ENCODE measurements around the gene WDR73. TPM values are rescaled to one million over a fixed set of nuclear protein-coding genes. Genes with fewer than 3 reads are reported as not detected.

WDR73 gene
- total and polyA plus RNA-seq, 2 of the 8 experiments (the other 6 are each of a cell fraction or from before 2014, with no cell fraction given), result 22.7 to 23.1 TPM

DNA sequence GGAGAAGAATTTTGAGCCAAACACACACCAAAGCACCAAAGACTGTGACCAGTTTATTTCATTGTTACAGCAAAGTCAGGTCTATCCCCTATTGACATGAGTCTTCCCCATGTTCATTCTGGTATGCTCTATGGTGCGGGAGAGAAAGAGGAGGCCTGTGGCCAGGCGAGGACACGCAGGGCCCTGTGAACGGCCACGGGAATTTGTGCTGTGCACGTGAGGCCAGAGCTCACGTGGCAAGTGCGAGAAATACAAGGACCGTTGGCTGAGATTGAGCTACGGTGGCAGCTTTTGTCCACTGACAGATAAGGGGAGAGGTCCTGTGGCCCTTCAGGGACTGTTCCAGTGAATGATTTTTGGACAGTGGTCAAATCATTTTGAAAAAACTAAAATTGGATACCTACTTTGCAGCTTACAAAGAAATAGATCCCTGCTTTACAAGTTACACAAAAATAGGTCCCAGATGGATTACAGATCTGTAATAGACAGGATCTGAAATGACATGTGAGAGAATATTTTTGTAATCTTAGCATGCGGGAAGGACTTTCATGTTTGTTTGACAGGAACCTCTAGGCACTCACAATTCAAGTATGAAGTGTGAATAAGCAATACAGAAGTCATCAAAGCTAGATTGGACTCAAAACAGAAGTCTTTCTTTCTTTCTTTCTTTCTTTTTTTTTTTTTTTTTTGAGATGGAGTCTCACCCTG is 44.1 kb downstream of the WDR73 start:
- DNase-seq (ENCODE audit: low read depth in 1 of 2, low spot score in 2 of 2) (no peak), FAIRE-seq (no peak)
- Histone ChIP-seq H3K18ac (ENCODE audit: extremely low read depth, low read length) (no peak overlapping the region; the same call in 1 of the 2 replicates), H3K56ac (replicated peaks; ENCODE audit: insufficient read length, low read depth, low read length) (no peak overlapping the region), H4K5ac (ENCODE audit: insufficient read length, low read depth, low read length) (no peak overlapping the region), H3K23ac (ENCODE audit: insufficient read length) (no peak overlapping the region), H3K79me2 (ENCODE audit: control insufficient read depth in 1 of 2, insufficient read depth in 2 of 2, low read length in 2 of 2) (peaks cover 32 to 95% of the 10 kb centered on the region in 2 experiments), H3K27ac (ENCODE audit: low read depth, low read length) (no peak overlapping the region), H3K14ac (ENCODE audit: insufficient read length) (no peak overlapping the region), H2BK5ac (ENCODE audit: low read depth, low read length) (0 out of 2 replicates have a peak overlapping the region, but pooled peaks have one; percentile 45), H3K79me1 (ENCODE audit: low read depth, low read length) (peaks cover 10% of the 10 kb centered on the region), H3K23me2 (ENCODE audit: low read depth, low read length) (peaks cover 4% of the 10 kb centered on the region; the same call in 1 of the 2 replicates), H2AK5ac (ENCODE audit: low read depth, low read length) (no peak overlapping the region), H3K4me1 (replicated peaks in 1 of 4; ENCODE audit: control insufficient read depth in 3 of 4, insufficient read depth in 4 of 4, low read length in 3 of 4) (peaks cover 2 to 20% (median 15%) of the 10 kb centered on the region in 4 experiments; a peak in 6 of 7 replicates), H4K20me1 (replicated peaks in 1 of 2; ENCODE audit: control insufficient read depth in 1 of 2, insufficient read depth in 2 of 2, low read length in 2 of 2) (peaks cover 23 to 32% of the 10 kb centered on the region in 2 experiments), H3K4ac (replicated peaks; ENCODE audit: insufficient read length, low read depth, low read length) (no peak overlapping the region), H3K4me2 (ENCODE audit: insufficient read depth in 1 of 2, low read depth in 2 of 2, low read length in 2 of 2) (no peak overlapping the region; a peak in 1 of 4 replicates), H3K4me3 (ENCODE audit: extremely low read depth in 1 of 4, insufficient read depth in 2 of 4, low read depth in 3 of 4, low read length in 4 of 4) (no peak overlapping the region), H2BK120ac (replicated peaks; ENCODE audit: low read depth, low read length) (no peak overlapping the region), H2BK20ac (ENCODE audit: low read length) (no peak overlapping the region), H3K27me3 (replicated peaks in 1 of 4; ENCODE audit: control insufficient read depth in 3 of 4, extremely low read depth in 1 of 4, insufficient read depth in 3 of 4, low read length in 3 of 4) (no peaks in the 10 kb centered on the region), H2AFZ (ENCODE audit: low read length) (no peak overlapping the region), H4K8ac (ENCODE audit: extremely low read depth, insufficient read depth, low read length) (no peak overlapping the region), H2BK12ac (ENCODE audit: low read depth, low read length) (no peak overlapping the region), H4K91ac (replicated peaks; ENCODE audit: insufficient read length, low read length) (no peak overlapping the region), H3K9me3 (ENCODE audit: insufficient read depth in 2 of 2, low read depth in 1 of 2, low read length in 1 of 2) (no peaks in the 10 kb centered on the region), H2BK15ac (ENCODE audit: low read length) (no peak overlapping the region), H3K9ac (replicated peaks in 1 of 4; ENCODE audit: extremely low read depth in 1 of 4, low read depth in 3 of 4, low read length in 3 of 4) (no peak overlapping the region), H3K36me3 (ENCODE audit: control insufficient read depth in 2 of 4, insufficient read depth in 4 of 4, low read length in 3 of 4) (peaks cover 0 to 20% (median 11%) of the 10 kb centered on the region in 4 experiments; a peak in 5 of 8 replicates)
- 92% methylated on average over 11 of the region's 11 CpGs; no CpG with 5 or more reads in 1 of the 2 experiments for WGBS, 2 experiments (ENCODE audit: extremely low coverage in 1 of 2, insufficient coverage in 1 of 2, insufficient read length in 1 of 2, insufficient replicate concordance in 2 of 2, low coverage in 1 of 2, low lambda C conversion rate in 2 of 2, missing lambda C conversion rate in 1 of 2)
- ChIA-PET CTCF (ENCODE audit: partially characterized antibody) (interaction anchor here (0.9 to 2.5 kb wide), 8 partner anchors 9 to 28 kb away, joined by 3 to 21 read pairs (median 8); partner anchors contain the start of gene ZSCAN2), POLR2A (ENCODE audit: partially characterized antibody) (interaction anchor here (0.9 to 10.6 kb wide), 8 partner anchors 7 to 39 kb away, joined by 3 to 176 read pairs (median 6); partner anchors contain the start of gene ZSCAN2)
- TF ChIP-seq RAD21 (IDR thresholded peaks at IDR 0.05 in 1 of 2, conservative IDR thresholded peaks at IDR 0.05 in 1 of 2; ENCODE audit: low read depth in 2 of 2, low read length in 2 of 2) (no peak), POLR2AphosphoS5 (IDR thresholded peaks at IDR 0.05; ENCODE audit: low read depth, low read length) (no peak), YY1 (IDR thresholded peaks at IDR 0.05; ENCODE audit: low read depth, low read length) (no peak), RNF2 (IDR thresholded peaks at IDR 0.05; ENCODE audit: borderline replicate concordance, low read depth, low read length, missing control alignments, poor library complexity, severe bottlenecking) (no peak), NANOG (IDR thresholded peaks at IDR 0.05; ENCODE audit: insufficient read depth, low read depth, low read length, poor library complexity, severe bottlenecking) (no peak), EP300 (IDR thresholded peaks at IDR 0.05; ENCODE audit: borderline replicate concordance in 1 of 2, low read depth in 2 of 2, low read length in 2 of 2) (no peak), CHD2 (IDR thresholded peaks at IDR 0.05; ENCODE audit: low read length) (no peak), SP1 (IDR thresholded peaks at IDR 0.05; ENCODE audit: low read depth, low read length) (no peak), EGR1 (IDR thresholded peaks at IDR 0.05; ENCODE audit: borderline replicate concordance, low read depth, low read length) (no peak)
- TF ChIP-seq, protein P1, sequence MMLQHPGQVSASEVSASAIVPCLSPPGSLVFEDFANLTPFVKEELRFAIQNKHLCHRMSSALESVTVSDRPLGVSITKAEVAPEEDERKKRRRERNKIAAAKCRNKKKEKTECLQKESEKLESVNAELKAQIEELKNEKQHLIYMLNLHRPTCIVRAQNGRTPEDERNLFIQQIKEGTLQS (IDR thresholded peaks at IDR 0.05; ENCODE audit: insufficient read depth, low read depth, low read length), result no peak
